ENCODE measurements around the gene PRKCG. TPM values are rescaled to one million over a fixed set of nuclear protein-coding genes. Genes with fewer than 3 reads are reported as not detected.

Gene PRKCG
- total RNA-seq, 1 donor from 2014 or later, result 19.1 TPM

- Mint-ChIP-seq H3K36me3 (peaks cover 8% of the 10 kb centered on the region), H3K9me3 (no peaks in the 10 kb centered on the region), H3K27me3 (ENCODE audit: low read depth) (peaks cover 31% of the 10 kb centered on the region), H3K4me3 (no peak overlapping the region), H3K27ac (no peak overlapping the region), H3K4me1 (peaks cover 24% of the 10 kb centered on the region)
- TF ChIP-seq, protein P1, sequence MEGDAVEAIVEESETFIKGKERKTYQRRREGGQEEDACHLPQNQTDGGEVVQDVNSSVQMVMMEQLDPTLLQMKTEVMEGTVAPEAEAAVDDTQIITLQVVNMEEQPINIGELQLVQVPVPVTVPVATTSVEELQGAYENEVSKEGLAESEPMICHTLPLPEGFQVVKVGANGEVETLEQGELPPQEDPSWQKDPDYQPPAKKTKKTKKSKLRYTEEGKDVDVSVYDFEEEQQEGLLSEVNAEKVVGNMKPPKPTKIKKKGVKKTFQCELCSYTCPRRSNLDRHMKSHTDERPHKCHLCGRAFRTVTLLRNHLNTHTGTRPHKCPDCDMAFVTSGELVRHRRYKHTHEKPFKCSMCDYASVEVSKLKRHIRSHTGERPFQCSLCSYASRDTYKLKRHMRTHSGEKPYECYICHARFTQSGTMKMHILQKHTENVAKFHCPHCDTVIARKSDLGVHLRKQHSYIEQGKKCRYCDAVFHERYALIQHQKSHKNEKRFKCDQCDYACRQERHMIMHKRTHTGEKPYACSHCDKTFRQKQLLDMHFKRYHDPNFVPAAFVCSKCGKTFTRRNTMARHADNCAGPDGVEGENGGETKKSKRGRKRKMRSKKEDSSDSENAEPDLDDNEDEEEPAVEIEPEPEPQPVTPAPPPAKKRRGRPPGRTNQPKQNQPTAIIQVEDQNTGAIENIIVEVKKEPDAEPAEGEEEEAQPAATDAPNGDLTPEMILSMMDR (IDR thresholded peaks at IDR 0.05; ENCODE audit: unreplicated experiment), result no peak
- no peak for DNase-seq (ENCODE audit: low spot score in 2 of 2, unreplicated experiment in 2 of 2)
These were observed 1.1 kb upstream of the PRKCG start for GRCh38 chr19:53880711-53881481.

DNA sequence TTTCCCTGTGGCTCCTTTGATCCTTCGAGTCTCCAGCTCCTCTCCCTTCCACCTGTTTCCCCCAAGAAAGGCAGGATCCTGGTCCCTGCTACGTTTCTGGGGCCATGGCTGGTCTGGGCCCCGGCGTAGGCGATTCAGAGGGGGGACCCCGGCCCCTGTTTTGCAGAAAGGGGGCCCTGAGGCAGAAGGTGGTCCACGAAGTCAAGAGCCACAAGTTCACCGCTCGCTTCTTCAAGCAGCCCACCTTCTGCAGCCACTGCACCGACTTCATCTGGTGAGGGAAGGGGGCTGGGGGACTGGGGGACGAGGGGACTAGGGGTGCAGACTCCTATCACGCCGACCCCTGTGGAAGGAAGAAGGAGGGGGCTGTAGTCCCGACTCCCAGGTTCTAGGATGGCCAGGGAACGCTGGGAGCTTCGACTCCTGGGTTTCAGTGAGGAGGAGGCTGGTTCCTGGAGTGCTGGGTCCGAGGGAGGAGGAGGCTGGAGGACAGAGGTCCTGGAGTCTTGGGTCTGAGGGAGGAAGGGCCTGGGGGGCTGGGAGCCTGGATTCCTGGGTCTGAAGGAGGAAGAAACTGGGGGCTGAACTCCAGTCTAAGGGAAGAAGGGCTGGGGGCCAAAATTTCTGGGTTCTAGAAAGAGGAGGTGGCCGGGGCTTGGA is 524 bp downstream of the PRKCG start:
- TF ChIP-seq, protein P1 (IDR thresholded peaks at IDR 0.05; ENCODE audit: unreplicated experiment), result no peak
- no peak for DNase-seq (ENCODE audit: low spot score in 2 of 2, unreplicated experiment in 2 of 2)
- H3K27me3 Mint-ChIP-seq (ENCODE audit: low read depth), result peaks cover 33% of the 10 kb centered on the region
- no peaks in the 10 kb centered on the region for H3K9me3 Mint-ChIP-seq
- H3K27ac Mint-ChIP-seq, result peak overlapping the region; percentile 62
- no peaks in the 10 kb centered on the region for H3K36me3 Mint-ChIP-seq
- peaks cover 17% of the 10 kb centered on the region for H3K4me1 Mint-ChIP-seq
- no peak overlapping the region for H3K4me3 Mint-ChIP-seq

DNA sequence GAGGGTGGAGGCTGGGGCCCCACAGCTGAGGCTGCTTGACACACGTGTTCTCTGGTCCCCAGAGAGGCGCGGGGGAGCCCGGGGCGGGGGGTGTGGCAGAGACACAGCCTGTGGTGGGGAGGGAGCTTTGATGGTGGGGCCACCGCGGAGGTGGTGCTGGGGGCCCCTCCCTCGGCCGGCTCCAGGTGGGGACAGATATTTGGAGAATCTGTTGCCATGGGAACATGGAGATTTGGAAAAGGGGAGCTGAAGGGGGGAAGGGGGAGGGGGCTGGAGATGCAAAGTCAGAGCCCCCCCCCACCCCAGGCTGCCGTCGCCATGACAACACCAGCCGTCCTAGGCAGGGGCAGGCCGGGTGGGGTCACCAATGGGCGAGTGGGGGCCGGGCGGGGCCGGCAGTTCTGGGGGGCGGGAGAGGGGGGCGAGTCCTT is 1.2 kb downstream of the PRKCG start:
- TF ChIP-seq, protein P1 (IDR thresholded peaks at IDR 0.05; ENCODE audit: unreplicated experiment), result no peak
- H3K4me3 Mint-ChIP-seq, result peak overlapping the region; percentile 53
- no peaks in the 10 kb centered on the region for H3K36me3 Mint-ChIP-seq
- H3K27me3 Mint-ChIP-seq (ENCODE audit: low read depth), result peaks cover 37% of the 10 kb centered on the region
- DNase-seq (ENCODE audit: low spot score in 2 of 2, unreplicated experiment in 2 of 2), result no peak
- H3K9me3 Mint-ChIP-seq, result no peaks in the 10 kb centered on the region
- no peak overlapping the region for H3K27ac Mint-ChIP-seq
- peaks cover 16% of the 10 kb centered on the region for H3K4me1 Mint-ChIP-seq

DNA sequence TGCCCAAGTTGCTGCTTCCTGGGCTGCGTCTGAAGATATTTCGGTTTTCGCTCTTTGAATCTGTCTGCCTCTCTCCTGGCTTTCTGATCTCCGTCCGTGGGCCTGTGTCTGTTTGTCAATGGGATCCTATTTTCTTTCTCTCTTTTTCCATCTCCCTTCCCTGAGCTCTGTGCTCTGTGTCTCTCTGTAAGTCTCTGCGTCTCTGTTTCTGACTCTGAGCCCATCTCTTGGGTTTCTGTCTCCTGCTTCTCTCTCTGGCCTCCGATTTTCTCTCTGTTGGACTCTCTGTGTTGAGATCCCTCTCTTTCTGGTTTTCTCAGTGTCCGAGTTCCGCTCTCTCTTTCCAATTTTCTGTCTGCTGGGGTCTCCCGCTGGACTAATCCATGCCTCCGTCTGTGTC is 1.7 kb downstream of the PRKCG start:
- H3K36me3 Mint-ChIP-seq, result no peaks in the 10 kb centered on the region
- DNase-seq (ENCODE audit: low spot score in 2 of 2, unreplicated experiment in 2 of 2), result no peak
- H3K9me3 Mint-ChIP-seq, result no peaks in the 10 kb centered on the region
- H3K4me1 Mint-ChIP-seq, result peaks cover 15% of the 10 kb centered on the region
- peaks cover 41% of the 10 kb centered on the region for H3K27me3 Mint-ChIP-seq (ENCODE audit: low read depth)
- peak overlapping the region; percentile 53 for H3K4me3 Mint-ChIP-seq
- TF ChIP-seq, protein P1 (IDR thresholded peaks at IDR 0.05; ENCODE audit: unreplicated experiment), result no peak
- H3K27ac Mint-ChIP-seq, result no peak overlapping the region

DNA sequence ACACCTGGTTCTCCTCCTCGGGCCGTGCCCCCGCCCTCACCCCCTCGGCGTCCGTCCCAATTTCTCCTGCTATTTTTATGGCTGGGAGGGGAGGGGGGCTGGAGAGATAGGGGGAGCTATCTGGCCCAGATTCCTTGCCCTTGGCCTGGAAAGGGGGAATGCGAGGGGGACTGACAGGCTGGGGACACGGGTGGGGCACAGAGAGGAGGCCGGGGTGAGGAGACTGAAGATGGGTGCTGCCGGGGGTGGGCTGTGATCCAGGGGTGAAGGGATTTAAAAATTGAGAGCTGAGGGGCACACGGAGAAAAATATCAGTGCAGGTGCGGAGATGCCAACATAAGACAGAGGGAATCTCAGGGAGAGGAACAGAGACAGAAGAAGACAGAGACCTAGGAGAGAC is 2.3 kb downstream of the PRKCG start:
- Mint-ChIP-seq H3K4me3 (no peak overlapping the region), H3K27me3 (ENCODE audit: low read depth) (peaks cover 43% of the 10 kb centered on the region), H3K27ac (no peak overlapping the region), H3K9me3 (no peaks in the 10 kb centered on the region), H3K36me3 (no peaks in the 10 kb centered on the region), H3K4me1 (peaks cover 10% of the 10 kb centered on the region)
- no peak for DNase-seq (ENCODE audit: low spot score in 2 of 2, unreplicated experiment in 2 of 2)
- TF ChIP-seq, protein P1 (IDR thresholded peaks at IDR 0.05; ENCODE audit: unreplicated experiment), result no peak

Data from mesothelial cell of epicardium (in vitro differentiated cells).